Testis (tissue), 2 donors: Measurements from ENCODE around the gene HEG1.

Source experiments
- CTCF ChIP-seq, 3 experiments: fragments of 450-650 bp in 2 of 3; fragments of 200-600 bp in 1 of 3; sonication (generic) in 1 of 3; IDR thresholded peaks; one replicate each; pipeline ENCODE4 v1.5.1; 2016 to 2019; ENCODE audit warnings: antibody characterized with exemption in 3 of 3, mild to moderate bottlenecking in 2 of 3, moderate library complexity in 1 of 3
- POLR2A ChIP-seq: fragments of 450-650 bp; IDR thresholded peaks from one replicate; pipeline ENCODE4 v1.6.1; 2017; ENCODE audit warnings: antibody characterized with exemption, mild to moderate bottlenecking, moderate library complexity

GRCh38 chr3:124985349-124985748, 70.4 kb downstream of the HEG1 start:
- no peak for TF ChIP-seq POLR2A
- TF ChIP-seq CTCF (IDR thresholded peaks at IDR 0.05), result no peak
